Anterior cingulate cortex (tissue), 58 donors: ENCODE data around the gene INO80.

Experiments used
- DNase-seq, 58 donors: peaks; one replicate each; lab custom pipeline; 2025; lab: John Stamatoyannopoulos, UW

The INO80 gene

GRCh38 chr15:40934457-40934856 lies 181.6 kb downstream of the INO80 start:
- no peak for DNase-seq

DNA sequence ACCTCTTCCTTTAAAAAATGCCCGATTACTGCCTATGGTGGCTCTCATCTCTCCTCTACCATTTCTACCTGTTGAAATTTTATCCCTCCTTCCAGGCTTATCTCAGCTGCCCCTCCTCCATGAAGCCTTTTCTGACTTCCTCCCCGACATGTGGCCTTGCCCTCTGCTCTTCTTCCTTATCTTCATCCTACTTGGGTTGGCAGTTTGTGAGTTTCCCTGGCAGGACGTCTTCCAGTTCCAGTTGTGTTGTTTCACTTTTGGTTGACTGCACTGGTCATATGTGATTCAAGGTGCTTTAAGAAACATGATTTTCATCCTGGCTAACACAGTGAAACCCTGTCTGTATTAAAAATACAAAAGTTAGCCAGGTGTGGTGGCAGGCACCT lies 182.6 kb downstream of the INO80 start:
- DNase-seq = no peak

DNA sequence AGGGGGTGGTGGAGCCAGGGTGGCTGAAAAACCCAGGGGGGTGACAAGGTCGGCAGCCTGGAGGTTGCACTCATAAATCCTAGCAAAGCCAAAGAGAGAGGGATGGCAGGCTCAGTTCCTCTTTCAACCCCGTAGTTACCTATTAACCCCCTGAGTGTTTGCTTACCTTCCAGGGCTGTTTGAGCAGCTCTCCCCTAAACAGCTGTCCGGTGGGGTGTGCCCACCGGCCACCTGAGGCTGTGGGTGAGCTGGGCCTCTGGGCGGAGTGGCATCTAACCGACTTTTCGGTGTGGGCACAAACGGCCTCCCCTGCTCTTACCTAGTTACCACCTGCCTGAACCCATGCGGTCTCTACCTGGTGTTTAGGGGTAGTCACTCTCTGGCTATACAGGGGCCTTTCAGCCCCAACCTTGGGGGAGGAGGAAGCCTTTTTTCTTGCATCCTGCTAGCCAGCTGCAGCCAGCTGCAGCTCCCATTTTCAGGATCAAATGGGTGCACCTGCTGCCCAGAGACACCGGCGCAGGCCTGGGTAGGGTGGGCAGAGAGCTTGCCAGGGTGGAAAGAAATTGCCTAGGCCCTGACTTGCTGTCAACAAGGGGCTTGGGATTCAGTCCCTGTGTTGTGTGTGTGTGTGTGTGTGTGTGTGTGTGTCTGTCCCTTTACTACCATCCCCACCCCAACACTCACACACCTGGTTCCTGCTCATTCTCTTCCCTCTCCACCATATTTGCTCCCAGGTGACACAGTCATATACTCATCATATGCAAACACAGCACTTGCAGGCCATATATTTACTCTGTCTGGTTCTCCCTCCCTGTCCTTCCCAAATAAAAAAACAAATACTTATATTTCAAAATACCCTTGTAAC lies 183.2 kb downstream of the INO80 start:
- DNase-seq = no peak

DNA sequence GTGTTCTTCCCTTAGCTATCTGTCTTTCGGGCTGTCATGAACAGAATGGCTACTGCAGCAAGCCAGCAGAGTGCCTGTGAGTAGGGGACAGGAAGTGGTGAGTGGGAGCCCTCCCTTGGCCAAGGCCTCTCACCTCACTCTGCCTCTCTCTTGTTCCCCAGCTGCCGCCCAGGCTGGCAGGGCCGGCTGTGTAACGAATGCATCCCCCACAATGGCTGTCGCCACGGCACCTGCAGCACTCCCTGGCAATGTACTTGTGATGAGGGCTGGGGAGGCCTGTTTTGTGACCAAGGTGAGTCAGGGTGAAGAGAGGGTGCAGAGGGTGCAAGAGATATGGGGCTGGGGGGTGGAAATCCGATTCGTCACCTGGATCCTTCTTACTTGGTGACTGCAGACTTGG lies 183.9 kb downstream of the INO80 start:
- DNase-seq = no peak

DNA sequence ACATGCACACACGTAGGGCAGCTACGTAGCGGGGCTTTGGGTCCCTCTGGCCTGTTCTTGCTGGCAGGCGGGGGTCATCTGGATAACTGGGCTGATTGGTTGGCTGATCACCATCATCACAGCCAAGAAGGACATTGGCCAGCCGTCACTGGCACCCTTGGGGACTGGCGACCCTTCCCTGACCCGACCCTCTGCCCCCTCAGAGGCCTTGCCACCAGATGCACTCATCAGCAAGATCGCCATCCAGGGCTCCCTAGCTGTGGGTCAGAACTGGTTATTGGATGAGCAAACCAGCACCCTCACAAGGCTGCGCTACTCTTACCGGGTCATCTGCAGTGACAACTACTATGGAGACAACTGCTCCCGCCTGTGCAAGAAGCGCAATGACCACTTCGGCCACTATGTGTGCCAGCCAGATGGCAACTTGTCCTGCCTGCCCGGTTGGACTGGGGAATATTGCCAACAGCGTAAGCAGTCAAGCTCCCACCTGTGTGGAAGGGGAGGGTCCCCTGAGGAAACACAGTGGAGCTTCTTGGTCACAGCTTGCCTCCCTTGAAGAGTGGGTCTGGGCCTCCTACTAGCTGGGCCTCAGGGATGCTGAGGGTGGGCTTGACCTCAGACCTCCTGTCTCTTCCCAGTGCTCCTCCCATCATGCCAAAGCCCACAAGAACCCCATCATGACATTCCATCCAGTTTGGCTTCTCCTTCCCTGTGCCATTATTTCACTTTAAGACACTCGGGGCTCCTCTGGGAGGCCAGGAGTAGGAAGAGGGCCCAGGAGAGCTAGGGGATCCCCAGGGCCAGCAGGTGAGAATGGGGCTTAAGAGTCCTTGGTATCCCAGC lies 184.6 kb downstream of the INO80 start:
- no peak for DNase-seq

DNA sequence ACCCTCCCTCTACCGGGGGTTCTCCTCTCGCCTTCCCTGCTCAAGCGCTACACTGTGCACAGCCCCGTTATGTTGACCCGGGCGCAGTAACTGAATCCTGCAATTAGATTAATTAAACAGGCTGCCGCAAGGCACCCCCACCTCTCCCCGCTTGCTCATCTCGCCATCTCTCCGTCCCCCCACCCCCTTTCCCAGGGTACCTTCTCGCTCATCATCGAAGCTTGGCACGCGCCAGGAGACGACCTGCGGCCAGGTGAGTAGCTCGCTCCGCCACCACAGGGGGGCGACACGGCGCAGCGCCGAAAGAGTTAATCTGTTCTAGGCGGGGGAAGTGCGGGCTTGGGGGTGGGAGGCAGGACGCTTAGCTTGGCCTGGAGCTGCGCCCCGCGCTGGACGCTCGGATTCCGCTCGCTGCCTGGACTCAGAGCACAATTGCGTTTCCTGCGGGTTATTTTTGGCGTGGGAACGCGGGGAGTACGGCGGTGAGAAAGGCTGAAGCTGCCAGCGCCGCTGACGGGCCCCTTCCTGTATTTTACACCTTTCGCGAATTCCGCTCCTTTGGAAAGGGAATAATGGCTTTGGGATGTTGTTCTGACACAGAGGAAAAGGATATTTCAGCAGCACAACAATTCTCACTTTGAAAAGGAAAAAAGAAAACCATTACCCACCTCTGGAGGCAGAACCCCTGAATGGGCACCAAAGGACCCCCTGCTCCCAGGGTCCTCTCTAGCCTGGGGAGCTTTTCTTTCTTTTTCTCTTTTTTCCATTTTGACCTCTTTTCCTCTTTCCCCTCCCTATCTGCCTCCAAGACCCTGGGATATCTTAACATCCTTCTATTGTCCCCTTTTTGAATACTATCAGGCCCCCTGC lies 185.4 kb downstream of the INO80 start:
- peak in 2 of 58 donors; percentile 15 to 27 for DNase-seq

DNA sequence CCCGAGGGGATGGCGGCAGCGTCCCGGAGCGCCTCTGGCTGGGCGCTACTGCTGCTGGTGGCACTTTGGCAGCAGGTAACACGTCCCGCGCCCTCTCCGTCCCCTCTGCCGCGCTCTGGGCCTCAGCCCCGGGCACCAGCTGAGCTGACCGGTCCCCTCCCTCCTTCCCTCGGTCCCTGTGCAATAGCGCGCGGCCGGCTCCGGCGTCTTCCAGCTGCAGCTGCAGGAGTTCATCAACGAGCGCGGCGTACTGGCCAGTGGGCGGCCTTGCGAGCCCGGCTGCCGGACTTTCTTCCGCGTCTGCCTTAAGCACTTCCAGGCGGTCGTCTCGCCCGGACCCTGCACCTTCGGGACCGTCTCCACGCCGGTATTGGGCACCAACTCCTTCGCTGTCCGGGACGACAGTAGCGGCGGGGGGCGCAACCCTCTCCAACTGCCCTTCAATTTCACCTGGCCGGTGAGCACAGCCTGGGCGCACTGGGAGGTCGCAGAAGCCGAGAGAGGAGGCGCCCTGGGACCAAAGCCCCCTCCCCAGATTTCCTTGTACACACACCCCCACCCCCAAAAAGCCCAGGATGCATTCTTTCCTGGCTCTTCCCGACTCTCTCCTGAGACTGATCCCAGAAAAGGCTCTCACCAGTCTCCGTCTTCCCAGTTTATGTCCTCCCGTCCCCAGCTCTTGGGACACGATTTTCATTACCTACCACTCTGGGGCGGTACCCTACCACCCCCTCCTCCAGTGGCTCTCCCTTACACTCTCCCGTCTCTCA lies 186.2 kb downstream of the INO80 start:
- DNase-seq = peak in 3 of 58 donors; percentile 5 to 27 (median 16)
